SIG-M5 treated with dmso at 0.1 percent for 504 hours (cell line): Measurements from ENCODE around the gene PIM2.
"Not testable (repeated sequence)": the region's sequence is repeated elsewhere in the genome, so short reads cannot be mapped to it uniquely, and the experiment has no call there.

Experiments used
- DNase-seq: peaks from one replicate; lab custom pipeline; 2025; ENCODE audit not compliant: unreplicated experiment; lab: John Stamatoyannopoulos, UW

Gene PIM2

GRCh38 chrX:48908600-48908999 lies 10.2 kb downstream of the PIM2 start:
- DNase-seq, result peak; percentile 28

- no peak for DNase-seq
Observed at GRCh38 chrX:48905090-48905790, 13.6 kb downstream of the PIM2 start.

GRCh38 chrX:48904626-48905025 lies 14.2 kb downstream of the PIM2 start:
- no peak for DNase-seq

- DNase-seq, result no peak
Observed at GRCh38 chrX:48904180-48904579, 14.6 kb downstream of the PIM2 start.

GRCh38 chrX:48903290-48903689 lies 15.5 kb downstream of the PIM2 start:
- DNase-seq, result no peak

- DNase-seq, result no peak
Observed at GRCh38 chrX:48902776-48903175, 16.0 kb downstream of the PIM2 start.

- DNase-seq, result no peak
Observed at GRCh38 chrX:48902135-48902534, 16.7 kb downstream of the PIM2 start.

GRCh38 chrX:48901069-48901468 lies 17.8 kb downstream of the PIM2 start:
- no peak for DNase-seq

GRCh38 chrX:48899078-48899410 lies 19.8 kb downstream of the PIM2 start:
- DNase-seq, result no peak

GRCh38 chrX:48897625-48898306 lies 21.1 kb downstream of the PIM2 start, which contains the start of the genes PQBP1 and TIMM17B:
TSS of gene PQBP1 (plus strand) at chrX:48897930. CDS start at chrX:48898510, 580 bp downstream.
TSS of gene TIMM17B (minus strand) at chrX:48897768. CDS start at chrX:48897749, 19 bp downstream.
- DNase-seq, result peak; percentile 95

GRCh38 chrX:48897157-48897624 lies 21.6 kb downstream of the PIM2 start:
- peak; percentile 62 for DNase-seq

GRCh38 chrX:48896611-48897011 lies 22.2 kb downstream of the PIM2 start:
- peak; percentile 37 for DNase-seq

GRCh38 chrX:48894891-48895290 lies 23.9 kb downstream of the PIM2 start:
- DNase-seq, result no peak

- DNase-seq, result no peak
Observed at GRCh38 chrX:48893556-48894348, 25.1 kb downstream of the PIM2 start.

- no peak for DNase-seq
Observed at GRCh38 chrX:48892896-48893295, 25.9 kb downstream of the PIM2 start.

GRCh38 chrX:48891402-48892288 lies 27.2 kb downstream of the PIM2 start:
- DNase-seq, result peak; percentile 69

- DNase-seq, result no peak
Observed at GRCh38 chrX:48890934-48891401, 27.9 kb downstream of the PIM2 start.

GRCh38 chrX:48890296-48890925 lies 28.4 kb downstream of the PIM2 start:
- DNase-seq, result no peak

GRCh38 chrX:48886586-48886985 lies 32.2 kb downstream of the PIM2 start:
- DNase-seq, result not testable (repeated sequence)

GRCh38 chrX:48883729-48884128 lies 35.1 kb downstream of the PIM2 start:
- no peak for DNase-seq
